ENCODE results near the gene HDAC3.

The HDAC3 gene

GRCh38 chr5:141633871-141634561, 2.6 kb downstream of the HDAC3 start:
- H3K9me3 Mint-ChIP-seq = no peaks in the 10 kb centered on the region
- H3K27ac Mint-ChIP-seq = peak overlapping the region; percentile 27
- H3K27me3 Mint-ChIP-seq = no peaks in the 10 kb centered on the region
- no peak for DNase-seq
- peaks cover 84% of the 10 kb centered on the region for H3K36me3 Mint-ChIP-seq (ENCODE audit: low read depth)
- H3K4me1 Mint-ChIP-seq (ENCODE audit: low read depth) = peaks cover 43% of the 10 kb centered on the region
- peak overlapping the region; percentile 6 for H3K4me3 Mint-ChIP-seq

- H3K27ac Mint-ChIP-seq = no peak overlapping the region
- peaks cover 34% of the 10 kb centered on the region for H3K4me1 Mint-ChIP-seq (ENCODE audit: low read depth)
- DNase-seq = no peak
- peaks cover 85% of the 10 kb centered on the region for H3K36me3 Mint-ChIP-seq (ENCODE audit: low read depth)
- no peaks in the 10 kb centered on the region for H3K9me3 Mint-ChIP-seq
- H3K27me3 Mint-ChIP-seq = no peaks in the 10 kb centered on the region
- H3K4me3 Mint-ChIP-seq = no peak overlapping the region
Observed at GRCh38 chr5:141632650-141633049, 4.0 kb downstream of the HDAC3 start.

GRCh38 chr5:141630570-141631140, 6.0 kb downstream of the HDAC3 start:
- no peak overlapping the region for H3K27ac Mint-ChIP-seq
- no peaks in the 10 kb centered on the region for H3K27me3 Mint-ChIP-seq
- DNase-seq = no peak

DNA sequence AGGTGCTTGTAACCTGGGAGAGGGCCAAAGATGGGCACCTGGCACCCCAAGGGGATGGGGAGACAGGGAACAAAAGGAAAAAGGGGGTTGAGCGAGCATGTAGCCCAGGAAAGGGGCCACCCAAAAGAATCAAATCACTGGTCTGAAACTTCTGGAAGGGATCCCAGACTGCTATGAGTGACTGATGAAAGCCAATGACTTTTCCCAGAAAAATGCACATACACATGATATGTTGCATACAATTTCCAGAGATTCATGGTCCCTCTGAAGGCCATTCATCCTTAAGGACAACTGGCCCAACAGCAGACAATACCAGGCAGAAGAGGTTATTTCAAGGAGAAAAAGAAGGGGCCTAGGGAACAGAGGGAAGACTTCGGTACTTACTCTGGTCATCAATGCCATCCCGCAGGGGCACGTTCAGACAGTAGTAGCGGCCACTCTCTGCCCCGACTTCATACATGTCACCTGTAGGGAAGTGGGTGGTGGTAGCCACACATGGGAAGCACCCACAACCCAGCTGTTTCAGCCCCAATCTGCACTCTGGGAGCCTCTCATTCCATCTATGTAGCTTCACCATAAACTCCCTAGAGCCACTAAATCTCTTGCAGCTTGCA, 8.4 kb downstream of the HDAC3 start:
- H3K9me3 Mint-ChIP-seq = no peaks in the 10 kb centered on the region
- no peaks in the 10 kb centered on the region for H3K27me3 Mint-ChIP-seq
- no peak overlapping the region for H3K4me3 Mint-ChIP-seq
- peaks cover 16% of the 10 kb centered on the region for H3K4me1 Mint-ChIP-seq (ENCODE audit: low read depth)
- no peak for DNase-seq
- H3K27ac Mint-ChIP-seq = peak overlapping the region; percentile 41
- peaks cover 95% of the 10 kb centered on the region for H3K36me3 Mint-ChIP-seq (ENCODE audit: low read depth)

More at GRCh38 chr5:141630570-141631140, 6.0 kb downstream of the HDAC3 start:
- Mint-ChIP-seq H3K36me3 (ENCODE audit: low read depth) (peaks cover 91% of the 10 kb centered on the region), H3K4me1 (ENCODE audit: low read depth) (peaks cover 28% of the 10 kb centered on the region), H3K4me3 (no peak overlapping the region), H3K9me3 (no peaks in the 10 kb centered on the region)

DNA sequence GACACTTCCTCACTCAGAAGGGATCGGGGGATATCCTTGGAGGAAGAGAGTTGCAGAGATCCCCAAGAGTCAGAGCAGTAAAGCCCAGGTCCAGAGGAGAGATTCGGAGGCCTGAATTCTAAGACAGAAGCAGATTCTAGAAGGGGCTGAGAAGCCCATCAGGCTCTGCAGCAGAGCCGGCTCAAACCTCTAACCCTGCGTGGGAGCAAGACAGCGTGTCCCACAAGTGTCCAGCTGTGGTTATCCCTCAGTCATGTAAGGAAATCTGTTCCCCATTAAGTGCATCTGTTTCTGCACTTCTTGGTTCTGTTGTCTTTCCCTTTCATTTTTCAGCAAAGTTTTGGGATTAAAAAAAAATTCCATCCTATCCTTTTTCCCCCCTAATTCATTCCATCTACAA, 13.0 kb downstream of the HDAC3 start:
- Mint-ChIP-seq H3K4me3 (no peak overlapping the region), H3K9me3 (no peaks in the 10 kb centered on the region), H3K27me3 (no peaks in the 10 kb centered on the region), H3K27ac (peak overlapping the region; percentile 88), H3K4me1 (ENCODE audit: low read depth) (peaks cover 35% of the 10 kb centered on the region), H3K36me3 (ENCODE audit: low read depth) (peaks cover 93% of the 10 kb centered on the region)
- no peak for DNase-seq

DNA sequence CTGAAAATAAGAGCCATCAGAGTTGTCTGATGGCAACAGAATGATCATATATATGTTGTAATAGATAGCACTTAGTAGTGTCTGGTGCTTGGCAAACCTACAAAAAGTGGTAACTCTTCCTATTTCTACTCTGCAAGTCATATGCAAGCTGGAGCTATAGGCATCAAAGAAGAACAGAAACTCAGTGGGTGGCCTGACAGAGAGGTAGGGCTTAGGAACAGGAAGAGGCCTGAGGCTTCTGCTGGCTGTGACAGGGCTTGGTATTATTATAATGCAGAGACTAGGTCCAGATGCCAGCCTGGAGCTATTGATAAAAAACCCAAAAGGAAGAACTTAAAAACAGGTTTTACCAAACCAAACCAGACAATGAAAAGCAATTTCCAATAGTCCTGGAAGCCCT, 13.5 kb downstream of the HDAC3 start:
- H3K36me3 Mint-ChIP-seq (ENCODE audit: low read depth) = peaks cover 92% of the 10 kb centered on the region
- H3K27ac Mint-ChIP-seq = peak overlapping the region; percentile 88
- H3K27me3 Mint-ChIP-seq = no peaks in the 10 kb centered on the region
- no peaks in the 10 kb centered on the region for H3K9me3 Mint-ChIP-seq
- no peak for DNase-seq
- H3K4me1 Mint-ChIP-seq (ENCODE audit: low read depth) = peaks cover 35% of the 10 kb centered on the region
- H3K4me3 Mint-ChIP-seq = no peak overlapping the region

- H3K9me3 Mint-ChIP-seq = no peaks in the 10 kb centered on the region
- H3K27me3 Mint-ChIP-seq = no peaks in the 10 kb centered on the region
- peak within 1 kb of the TSS; percentile 97 for H3K27ac Mint-ChIP-seq
- H3K4me1 Mint-ChIP-seq (ENCODE audit: low read depth) = peaks cover 64% of the 10 kb centered on the region
- DNase-seq = peak; percentile 99
- peaks cover 87% of the 10 kb centered on the region for H3K36me3 Mint-ChIP-seq (ENCODE audit: low read depth)
- peak within 1 kb of the TSS; percentile 91 for H3K4me3 Mint-ChIP-seq
Observed at GRCh38 chr5:141618804-141619554, 17.7 kb downstream of the HDAC3 start, which contains the start of gene DIAPH1. TSS of gene DIAPH1 (minus strand) at chr5:141619000. CDS start at chr5:141618914, 86 bp downstream.

DNA sequence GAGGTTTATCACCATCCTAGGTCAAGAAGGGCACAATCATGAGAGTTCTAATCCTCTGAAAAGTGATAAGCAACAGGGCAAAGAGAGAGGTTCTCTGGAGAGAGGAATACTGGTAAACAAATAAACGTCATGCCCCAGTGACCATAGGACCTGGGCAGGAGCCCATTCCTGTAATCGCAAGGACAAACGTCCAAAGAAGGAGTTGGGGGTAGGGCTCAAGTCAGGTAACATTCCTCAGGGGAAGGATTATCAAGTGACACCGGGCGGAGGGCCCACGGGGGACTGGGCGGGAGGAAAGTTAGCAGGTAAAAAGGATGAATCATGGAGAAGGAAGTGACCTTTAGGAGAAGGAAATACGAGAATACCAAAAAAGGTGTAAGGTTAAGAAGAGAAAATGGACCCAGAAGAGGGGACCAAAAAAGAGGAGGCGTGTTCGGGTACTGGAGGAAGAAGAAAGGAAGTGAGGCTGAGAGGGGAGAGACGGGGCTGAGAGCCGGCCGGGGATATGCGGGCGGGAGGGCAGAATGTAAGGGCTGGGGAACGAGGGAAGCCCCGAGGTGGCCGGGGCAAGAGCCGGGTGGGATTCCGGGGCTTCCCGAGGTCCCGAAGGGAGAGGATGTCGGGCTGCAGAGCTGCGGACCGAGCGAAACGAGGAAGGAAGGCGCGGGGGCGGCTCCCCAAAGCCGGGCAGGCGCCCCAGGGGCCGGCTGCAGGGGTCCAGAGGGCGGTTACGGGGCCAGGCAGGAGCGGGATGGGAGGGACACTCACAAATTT, 18.4 kb downstream of the HDAC3 start:
- H3K27ac Mint-ChIP-seq = peak overlapping the region; percentile 97
- no peaks in the 10 kb centered on the region for H3K27me3 Mint-ChIP-seq
- peak; percentile 75 for DNase-seq
- H3K4me3 Mint-ChIP-seq = peak overlapping the region; percentile 91
- H3K9me3 Mint-ChIP-seq = no peaks in the 10 kb centered on the region
- H3K36me3 Mint-ChIP-seq (ENCODE audit: low read depth) = peaks cover 85% of the 10 kb centered on the region
- H3K4me1 Mint-ChIP-seq (ENCODE audit: low read depth) = peaks cover 63% of the 10 kb centered on the region

- Mint-ChIP-seq H3K4me1 (ENCODE audit: low read depth) (peaks cover 63% of the 10 kb centered on the region), H3K4me3 (peak overlapping the region; percentile 91), H3K9me3 (no peaks in the 10 kb centered on the region), H3K27ac (peak overlapping the region; percentile 97), H3K36me3 (ENCODE audit: low read depth) (peaks cover 85% of the 10 kb centered on the region), H3K27me3 (no peaks in the 10 kb centered on the region)
- no peak for DNase-seq
Observed at GRCh38 chr5:141617682-141618029, 19.0 kb downstream of the HDAC3 start.

GRCh38 chr5:141617128-141617527, 19.5 kb downstream of the HDAC3 start:
- no peak for DNase-seq
- Mint-ChIP-seq H3K9me3 (no peaks in the 10 kb centered on the region), H3K27me3 (no peaks in the 10 kb centered on the region), H3K27ac (peak overlapping the region; percentile 97), H3K4me1 (ENCODE audit: low read depth) (peaks cover 66% of the 10 kb centered on the region), H3K36me3 (ENCODE audit: low read depth) (peaks cover 84% of the 10 kb centered on the region), H3K4me3 (peak overlapping the region; percentile 91)

DNA sequence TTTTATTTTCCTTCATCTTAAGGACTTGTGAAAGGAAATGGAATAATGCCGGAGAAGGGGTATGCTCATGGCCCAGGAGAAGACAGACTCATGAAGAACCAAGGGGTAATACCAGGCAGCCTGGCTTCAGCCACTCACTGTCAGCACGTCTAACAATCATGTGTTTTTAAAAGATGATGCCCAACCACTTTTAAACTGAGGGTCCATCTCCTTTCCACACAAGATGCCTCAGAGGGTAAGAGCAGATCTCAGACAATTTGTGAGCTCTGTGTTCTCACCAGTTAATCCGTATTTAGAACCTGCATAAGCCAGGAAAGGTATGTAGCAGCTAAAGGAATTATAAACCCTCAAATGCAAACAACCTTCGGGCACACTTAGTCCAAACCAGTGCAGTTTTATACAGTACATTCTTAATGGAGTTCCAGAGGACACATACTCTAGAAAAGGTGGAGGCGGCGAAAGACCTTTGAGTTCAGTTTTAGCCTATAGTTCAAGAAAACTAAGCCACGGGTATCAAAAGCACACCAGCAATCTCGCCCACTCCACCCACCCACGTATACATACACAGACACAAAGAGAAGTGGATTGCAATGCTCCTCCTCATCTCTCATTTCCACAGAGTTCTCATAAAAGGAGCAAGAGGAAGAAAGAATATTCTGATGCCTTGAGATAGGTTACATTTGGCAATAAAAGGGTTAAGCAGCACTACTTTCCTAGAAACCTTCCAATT, 20.5 kb downstream of the HDAC3 start:
- H3K27me3 Mint-ChIP-seq = no peaks in the 10 kb centered on the region
- peaks cover 82% of the 10 kb centered on the region for H3K36me3 Mint-ChIP-seq (ENCODE audit: low read depth)
- no peak for DNase-seq
- peaks cover 69% of the 10 kb centered on the region for H3K4me1 Mint-ChIP-seq (ENCODE audit: low read depth)
- peak overlapping the region; percentile 97 for H3K27ac Mint-ChIP-seq
- H3K4me3 Mint-ChIP-seq = peak overlapping the region; percentile 91
- H3K9me3 Mint-ChIP-seq = no peaks in the 10 kb centered on the region

DNA sequence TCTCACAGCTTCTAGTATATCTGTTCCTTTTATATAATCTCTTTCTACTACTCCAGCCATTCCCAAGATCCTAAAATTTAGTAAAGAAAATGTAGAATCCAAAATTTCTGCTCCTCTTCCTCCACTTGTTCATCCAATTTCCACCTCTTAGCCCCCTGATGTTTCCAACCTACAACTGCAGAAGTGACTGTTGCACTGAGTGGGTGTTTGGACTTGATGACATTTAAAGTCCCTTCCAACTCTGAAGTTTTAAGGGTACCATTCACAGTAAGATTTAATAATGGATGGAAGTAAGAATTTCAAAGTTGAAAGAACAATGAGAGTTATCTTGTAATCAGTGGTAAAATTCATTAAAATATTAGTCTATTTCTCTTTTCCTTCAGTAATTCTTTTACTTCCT, 23.3 kb downstream of the HDAC3 start:
- Mint-ChIP-seq H3K4me1 (ENCODE audit: low read depth) (peaks cover 78% of the 10 kb centered on the region), H3K27ac (peak overlapping the region; percentile 69), H3K36me3 (ENCODE audit: low read depth) (peaks cover 83% of the 10 kb centered on the region), H3K9me3 (no peaks in the 10 kb centered on the region), H3K27me3 (no peaks in the 10 kb centered on the region), H3K4me3 (no peak overlapping the region)
- DNase-seq = no peak

DNA sequence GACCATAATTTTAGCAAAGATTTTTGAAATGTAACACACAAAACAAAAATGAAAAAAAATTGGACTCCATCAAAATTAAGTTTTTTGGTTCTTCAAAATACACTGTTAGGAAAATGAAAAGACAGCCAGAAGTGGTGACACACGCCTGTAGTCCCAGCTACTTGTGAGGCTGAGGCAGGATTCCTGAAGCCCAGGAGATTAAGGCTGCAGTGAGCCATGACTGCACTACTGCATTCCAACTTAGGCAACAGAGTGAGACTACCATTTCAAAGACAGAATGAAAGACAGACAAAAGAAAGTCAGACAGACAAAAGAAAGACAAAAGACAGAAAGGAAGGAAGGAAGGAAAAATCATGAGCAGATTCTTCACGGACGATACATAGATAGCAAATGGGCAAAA, 25.4 kb downstream of the HDAC3 start:
- H3K4me3 Mint-ChIP-seq = no peak overlapping the region
- H3K36me3 Mint-ChIP-seq (ENCODE audit: low read depth) = peaks cover 74% of the 10 kb centered on the region
- no peaks in the 10 kb centered on the region for H3K9me3 Mint-ChIP-seq
- no peaks in the 10 kb centered on the region for H3K27me3 Mint-ChIP-seq
- H3K4me1 Mint-ChIP-seq (ENCODE audit: low read depth) = peaks cover 86% of the 10 kb centered on the region
- DNase-seq = no peak
- H3K27ac Mint-ChIP-seq = peak overlapping the region; percentile 96

Measured in activated T-cell treated with anti-CD3 and anti-CD28 coated beads, Interleukin-2, amount 50 U/mL, for 24 hours (primary cell).